ENCODE results near the gene ELMO1. TPM values are rescaled to one million over a fixed set of nuclear protein-coding genes. Genes with fewer than 3 reads are reported as not detected.

ELMO1 gene
- total and polyA plus RNA-seq, 10 of the 15 experiments (the other 5 are each of a cell fraction or from before 2014, with no cell fraction given): 22.6 to 85.9 (median 56.6) TPM

DNA sequence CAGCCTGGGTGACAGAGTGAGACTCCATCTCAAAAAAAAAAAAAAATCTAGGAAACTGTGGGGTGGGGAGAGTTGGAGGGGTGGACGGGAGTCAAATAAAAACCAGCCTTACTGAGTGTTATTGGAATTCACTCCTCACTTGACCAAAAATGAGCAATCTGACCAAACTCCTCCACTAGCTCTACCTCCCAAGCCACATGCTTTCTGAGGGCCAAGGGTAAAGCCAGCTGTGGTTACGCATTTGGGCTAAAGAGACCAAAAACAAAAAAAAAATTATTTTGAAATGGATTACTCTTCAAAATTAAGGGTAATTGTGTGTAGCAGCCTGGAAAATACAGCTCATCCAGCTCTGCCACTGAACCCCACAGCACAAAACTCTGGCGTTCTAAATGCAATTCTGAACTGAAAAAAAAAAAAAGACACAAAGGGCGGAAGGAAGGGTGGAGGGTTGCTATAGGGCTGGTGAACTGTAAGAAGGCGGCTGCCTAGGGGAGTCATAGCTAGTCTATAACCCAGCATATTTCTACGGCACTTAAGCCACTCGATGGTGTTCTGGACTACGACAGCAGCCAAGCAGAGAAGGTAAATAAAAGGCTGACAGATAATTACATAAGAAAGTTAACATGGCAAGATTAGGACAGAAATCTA is 7.8 kb downstream of the ELMO1 start (continued):
- TF ChIP-seq, protein P1, sequence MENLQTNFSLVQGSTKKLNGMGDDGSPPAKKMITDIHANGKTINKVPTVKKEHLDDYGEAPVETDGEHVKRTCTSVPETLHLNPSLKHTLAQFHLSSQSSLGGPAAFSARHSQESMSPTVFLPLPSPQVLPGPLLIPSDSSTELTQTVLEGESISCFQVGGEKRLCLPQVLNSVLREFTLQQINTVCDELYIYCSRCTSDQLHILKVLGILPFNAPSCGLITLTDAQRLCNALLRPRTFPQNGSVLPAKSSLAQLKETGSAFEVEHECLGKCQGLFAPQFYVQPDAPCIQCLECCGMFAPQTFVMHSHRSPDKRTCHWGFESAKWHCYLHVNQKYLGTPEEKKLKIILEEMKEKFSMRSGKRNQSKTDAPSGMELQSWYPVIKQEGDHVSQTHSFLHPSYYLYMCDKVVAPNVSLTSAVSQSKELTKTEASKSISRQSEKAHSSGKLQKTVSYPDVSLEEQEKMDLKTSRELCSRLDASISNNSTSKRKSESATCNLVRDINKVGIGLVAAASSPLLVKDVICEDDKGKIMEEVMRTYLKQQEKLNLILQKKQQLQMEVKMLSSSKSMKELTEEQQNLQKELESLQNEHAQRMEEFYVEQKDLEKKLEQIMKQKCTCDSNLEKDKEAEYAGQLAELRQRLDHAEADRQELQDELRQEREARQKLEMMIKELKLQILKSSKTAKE (IDR thresholded peaks at IDR 0.05; ENCODE audit: low read depth, poor library complexity, severe bottlenecking): no peak
- no peak for TF ChIP-seq CBX5 (IDR thresholded peaks at IDR 0.05; ENCODE audit: low read depth)
- TF ChIP-seq, protein P2, sequence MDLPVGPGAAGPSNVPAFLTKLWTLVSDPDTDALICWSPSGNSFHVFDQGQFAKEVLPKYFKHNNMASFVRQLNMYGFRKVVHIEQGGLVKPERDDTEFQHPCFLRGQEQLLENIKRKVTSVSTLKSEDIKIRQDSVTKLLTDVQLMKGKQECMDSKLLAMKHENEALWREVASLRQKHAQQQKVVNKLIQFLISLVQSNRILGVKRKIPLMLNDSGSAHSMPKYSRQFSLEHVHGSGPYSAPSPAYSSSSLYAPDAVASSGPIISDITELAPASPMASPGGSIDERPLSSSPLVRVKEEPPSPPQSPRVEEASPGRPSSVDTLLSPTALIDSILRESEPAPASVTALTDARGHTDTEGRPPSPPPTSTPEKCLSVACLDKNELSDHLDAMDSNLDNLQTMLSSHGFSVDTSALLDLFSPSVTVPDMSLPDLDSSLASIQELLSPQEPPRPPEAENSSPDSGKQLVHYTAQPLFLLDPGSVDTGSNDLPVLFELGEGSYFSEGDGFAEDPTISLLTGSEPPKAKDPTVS (IDR thresholded peaks at IDR 0.05; ENCODE audit: low read depth, low read length): no peak
- no peak for TF ChIP-seq SREBF2 (IDR thresholded peaks at IDR 0.05; ENCODE audit: low read length)
- TF ChIP-seq MTA3 (IDR thresholded peaks at IDR 0.05; ENCODE audit: borderline replicate concordance, low read length): no peak

DNA sequence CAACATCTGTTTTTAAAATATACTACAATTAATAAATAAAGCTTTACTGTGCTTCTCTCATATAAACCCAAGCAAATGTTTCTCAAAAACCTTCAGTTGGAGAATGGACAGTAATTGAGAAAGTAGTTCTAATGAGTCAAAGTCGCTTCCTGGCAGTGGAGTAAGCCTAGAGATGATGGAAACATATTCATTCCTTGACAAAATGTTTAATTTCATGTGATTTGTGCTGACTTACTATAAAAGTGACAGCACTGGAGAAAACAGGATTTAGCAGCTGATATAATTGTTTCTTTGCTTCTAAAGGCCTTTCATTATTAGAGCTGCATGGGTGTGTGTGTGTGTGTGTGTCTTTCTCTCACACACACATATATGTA is 9.0 kb downstream of the ELMO1 start:
- Histone ChIP-seq H3K27ac (ENCODE audit: control insufficient read depth, insufficient read depth) (no peak overlapping the region), H3K9me3 (replicated peaks; ENCODE audit: control insufficient read depth, insufficient read depth, low read length) (no peaks in the 10 kb centered on the region), H3K4me1 (ENCODE audit: control insufficient read depth, insufficient read depth, low read length) (no peaks in the 10 kb centered on the region), H4K20me1 (ENCODE audit: control insufficient read depth, insufficient read depth) (no peaks in the 10 kb centered on the region), H2AFZ (ENCODE audit: control insufficient read depth, low read depth, low read length) (no peak overlapping the region), H3K27me3 (replicated peaks in 1 of 2; ENCODE audit: control insufficient read depth in 2 of 2, insufficient read depth in 2 of 2, low read length in 1 of 2) (no peaks in the 10 kb centered on the region; a peak in 1 of 4 replicates), H3K79me2 (ENCODE audit: control insufficient read depth, insufficient read depth, low read length) (no peaks in the 10 kb centered on the region), H3K4me2 (ENCODE audit: control insufficient read depth, insufficient read depth) (no peak overlapping the region), H3K36me3 (ENCODE audit: control insufficient read depth in 2 of 2, insufficient read depth in 2 of 2, low read length in 1 of 2) (no peaks in the 10 kb centered on the region), H3K9ac (ENCODE audit: control insufficient read depth, insufficient read depth, low read length) (no peak overlapping the region), H3K4me3 (no peak overlapping the region)
- intact Hi-C loops (cut with micrococcal nuclease; ENCODE audit: unreplicated experiment) (no loop called here), in situ Hi-C loops (cut with MboI) (no loop called here)
- no peak for TF ChIP-seq POLR2AphosphoS2 (IDR thresholded peaks at IDR 0.05; ENCODE audit: low read depth, low read length)
- TF ChIP-seq, protein P3, sequence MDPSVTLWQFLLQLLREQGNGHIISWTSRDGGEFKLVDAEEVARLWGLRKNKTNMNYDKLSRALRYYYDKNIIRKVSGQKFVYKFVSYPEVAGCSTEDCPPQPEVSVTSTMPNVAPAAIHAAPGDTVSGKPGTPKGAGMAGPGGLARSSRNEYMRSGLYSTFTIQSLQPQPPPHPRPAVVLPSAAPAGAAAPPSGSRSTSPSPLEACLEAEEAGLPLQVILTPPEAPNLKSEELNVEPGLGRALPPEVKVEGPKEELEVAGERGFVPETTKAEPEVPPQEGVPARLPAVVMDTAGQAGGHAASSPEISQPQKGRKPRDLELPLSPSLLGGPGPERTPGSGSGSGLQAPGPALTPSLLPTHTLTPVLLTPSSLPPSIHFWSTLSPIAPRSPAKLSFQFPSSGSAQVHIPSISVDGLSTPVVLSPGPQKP (IDR thresholded peaks at IDR 0.05; ENCODE audit: low read depth, low read length): no peak
- TF ChIP-seq BACH1 (IDR thresholded peaks at IDR 0.05; ENCODE audit: borderline replicate concordance): no peak
- TF ChIP-seq, protein P4, sequence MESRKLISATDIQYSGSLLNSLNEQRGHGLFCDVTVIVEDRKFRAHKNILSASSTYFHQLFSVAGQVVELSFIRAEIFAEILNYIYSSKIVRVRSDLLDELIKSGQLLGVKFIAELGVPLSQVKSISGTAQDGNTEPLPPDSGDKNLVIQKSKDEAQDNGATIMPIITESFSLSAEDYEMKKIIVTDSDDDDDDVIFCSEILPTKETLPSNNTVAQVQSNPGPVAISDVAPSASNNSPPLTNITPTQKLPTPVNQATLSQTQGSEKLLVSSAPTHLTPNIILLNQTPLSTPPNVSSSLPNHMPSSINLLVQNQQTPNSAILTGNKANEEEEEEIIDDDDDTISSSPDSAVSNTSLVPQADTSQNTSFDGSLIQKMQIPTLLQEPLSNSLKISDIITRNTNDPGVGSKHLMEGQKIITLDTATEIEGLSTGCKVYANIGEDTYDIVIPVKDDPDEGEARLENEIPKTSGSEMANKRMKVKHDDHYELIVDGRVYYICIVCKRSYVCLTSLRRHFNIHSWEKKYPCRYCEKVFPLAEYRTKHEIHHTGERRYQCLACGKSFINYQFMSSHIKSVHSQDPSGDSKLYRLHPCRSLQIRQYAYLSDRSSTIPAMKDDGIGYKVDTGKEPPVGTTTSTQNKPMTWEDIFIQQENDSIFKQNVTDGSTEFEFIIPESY (IDR thresholded peaks at IDR 0.05): no peak
- TF ChIP-seq EP300 (IDR thresholded peaks at IDR 0.05; ENCODE audit: borderline replicate concordance in 1 of 2, control insufficient read depth in 1 of 2, low read depth in 2 of 2, low read length in 2 of 2): no peak
- TF ChIP-seq SIN3A (IDR thresholded peaks at IDR 0.05; ENCODE audit: low read depth, low read length): no peak
- no peak for TF ChIP-seq RAD51 (IDR thresholded peaks at IDR 0.05)
- no peak for TF ChIP-seq SPI1 (IDR thresholded peaks at IDR 0.05; ENCODE audit: borderline replicate concordance, insufficient read depth, low read depth, low read length)
- TF ChIP-seq PML (IDR thresholded peaks at IDR 0.05; ENCODE audit: low read length): no peak
- 0% methylated on average over 1 of the region's 1 CpG for WGBS (ENCODE audit: insufficient coverage, insufficient replicate concordance, low lambda C conversion rate, missing lambda C conversion rate)
- SMC1A ChIA-PET (ENCODE audit: uncharacterized antibody, unreplicated experiment): no interaction called here
- POLR2A ChIA-PET: no interaction called here
- BruUV-seq (replicated peaks): no TSS peak
- RAD21 ChIA-PET (ENCODE audit: unreplicated experiment): no interaction called here
- CTCF ChIA-PET: interaction anchor here (0.8 to 0.9 kb wide), 2 partner anchors 20 to 86 kb away, joined by 3 read pairs; no protein-coding TSS in a partner anchor
- FAIRE-seq (no peak), ATAC-seq (no peak), DNase-seq (ENCODE audit: low read depth, low spot score) (no peak)

Measured in GM12878 (cell line).